NCI-H2107 treated with DMSO at 0.1 percent for 48 hours (cell line): ENCODE data around the gene MPHOSPH9.
"Not testable (repeated sequence)": the region's sequence is repeated elsewhere in the genome, so short reads cannot be mapped to it uniquely, and the experiment has no call there.

Experiments used
- DNase-seq: peaks from one replicate; lab custom pipeline; 2025; ENCODE audit not compliant: unreplicated experiment; lab: John Stamatoyannopoulos, UW

MPHOSPH9 gene

DNA sequence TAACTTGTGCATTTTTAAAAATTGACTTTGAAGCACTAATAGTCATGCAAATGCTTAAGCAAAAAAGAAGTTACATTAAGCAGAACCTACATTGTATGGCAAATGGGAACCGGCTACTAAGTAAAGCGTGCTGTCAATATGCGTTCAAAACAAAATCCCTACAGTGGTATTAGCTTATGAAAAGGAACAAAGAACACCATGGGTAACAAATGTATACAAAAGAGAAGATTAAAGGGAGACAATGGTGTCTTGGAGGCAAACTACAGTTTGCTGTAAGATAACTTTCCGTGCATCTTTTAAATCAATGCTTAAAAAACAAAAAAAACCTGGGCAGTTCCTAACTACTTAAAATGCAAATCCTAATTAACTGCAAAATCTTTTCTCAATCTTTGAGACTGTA, 28.3 kb upstream of the MPHOSPH9 start:
- DNase-seq: no peak

DNA sequence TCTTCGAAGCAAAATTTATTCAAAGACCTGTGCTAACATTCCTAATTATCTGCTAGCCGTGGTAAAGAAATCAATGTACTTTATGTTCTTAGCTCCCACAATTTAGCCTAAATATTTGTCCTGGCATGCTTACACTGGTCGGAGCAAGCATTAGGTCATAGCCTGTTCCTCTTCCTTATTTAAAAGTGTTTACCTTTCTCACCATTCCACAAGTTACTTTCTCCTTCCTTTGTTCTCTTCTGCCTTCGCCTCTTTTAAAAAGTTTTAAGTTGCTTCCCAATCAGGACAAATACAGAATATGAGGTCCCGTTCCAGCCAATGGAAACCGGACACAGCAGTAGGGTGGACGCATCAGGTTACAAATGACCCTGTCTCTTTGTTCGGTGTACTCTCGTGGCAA, 27.1 kb upstream of the MPHOSPH9 start:
- no peak for DNase-seq

DNA sequence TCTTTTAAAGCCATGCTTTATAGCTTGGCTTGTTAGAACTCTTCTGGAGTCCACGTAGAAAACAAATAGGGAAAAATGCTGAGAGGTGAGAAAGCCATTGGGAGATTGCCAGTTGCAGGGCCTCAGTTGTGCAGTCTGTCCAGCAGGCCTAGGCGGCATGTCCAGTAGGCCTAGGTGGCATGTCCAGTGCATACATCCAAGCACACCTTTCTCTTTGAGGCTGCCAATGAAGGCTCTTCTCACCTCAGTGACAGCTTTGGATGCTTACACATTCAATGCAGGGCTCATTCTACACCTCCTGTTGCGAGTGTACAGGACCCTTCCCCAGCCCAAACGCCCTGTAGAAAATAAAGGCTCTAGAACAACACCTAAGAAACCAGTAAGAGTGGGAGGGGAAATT, 25.7 kb upstream of the MPHOSPH9 start:
- no peak for DNase-seq

DNA sequence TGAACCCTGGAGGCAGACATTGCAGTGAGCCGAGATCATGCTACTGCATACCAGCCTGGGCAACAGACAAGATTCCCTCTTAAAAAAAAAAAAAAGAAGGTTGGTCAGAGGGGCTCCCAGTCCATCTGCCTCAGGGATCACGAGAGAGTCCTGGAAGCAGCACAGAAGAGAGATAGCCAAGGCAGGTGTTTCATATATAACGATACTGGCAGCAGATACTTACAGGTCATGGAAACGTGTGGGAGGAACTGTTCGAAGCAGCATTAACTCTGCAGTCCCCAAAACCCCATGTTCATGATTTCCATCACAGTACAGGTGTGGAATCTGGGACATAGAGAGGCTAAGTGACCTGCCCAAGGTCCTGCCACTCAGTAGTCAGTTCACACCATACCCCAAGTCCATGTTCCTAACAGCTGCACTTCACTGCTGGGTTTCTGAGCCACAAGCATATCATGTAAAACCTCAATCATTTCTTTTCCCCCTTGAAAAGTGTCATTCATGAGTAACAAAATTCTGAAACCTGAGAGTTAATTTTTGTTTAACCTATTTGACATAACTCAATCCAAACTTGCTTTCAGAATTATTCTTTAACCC, 22.0 kb upstream of the MPHOSPH9 start:
- no peak for DNase-seq

DNA sequence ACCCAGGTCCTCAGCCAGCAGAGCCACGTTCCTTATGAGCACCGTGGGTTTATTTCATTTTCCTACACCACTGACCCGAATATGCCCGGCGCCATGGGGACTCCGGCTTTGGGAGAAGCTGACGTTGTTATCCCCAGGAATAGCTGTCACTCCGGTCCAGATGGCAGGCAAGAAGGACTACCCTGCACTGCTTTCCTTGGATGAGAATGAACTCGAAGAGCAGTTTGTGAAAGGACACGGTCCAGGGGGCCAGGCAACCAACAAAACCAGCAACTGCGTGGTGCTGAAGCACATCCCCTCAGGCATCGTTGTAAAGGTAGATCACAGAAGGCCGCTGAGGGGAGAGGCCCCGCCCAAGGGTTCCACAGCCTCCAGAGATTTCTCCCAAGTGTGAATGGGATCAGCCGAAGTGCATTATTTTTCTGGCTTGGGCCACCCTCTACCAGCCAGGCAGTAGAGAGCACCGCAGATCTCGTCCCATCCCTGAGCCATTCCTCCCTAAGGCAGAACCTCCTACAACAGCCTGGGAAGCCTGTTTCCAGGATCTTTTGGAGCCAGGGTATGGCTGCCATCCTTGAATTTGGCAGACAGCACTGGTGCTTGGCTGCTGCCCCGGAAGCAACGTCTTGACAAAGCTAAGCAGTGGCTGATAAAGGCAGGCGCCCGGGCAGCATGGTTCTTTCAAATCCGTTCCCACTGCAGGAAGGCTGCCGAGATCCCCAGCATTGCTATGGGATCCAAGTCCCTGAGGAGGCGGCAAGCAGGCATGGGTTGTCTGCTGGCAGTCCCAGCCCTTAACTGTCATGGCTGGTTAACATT, 20.9 kb upstream of the MPHOSPH9 start:
- DNase-seq: no peak

DNA sequence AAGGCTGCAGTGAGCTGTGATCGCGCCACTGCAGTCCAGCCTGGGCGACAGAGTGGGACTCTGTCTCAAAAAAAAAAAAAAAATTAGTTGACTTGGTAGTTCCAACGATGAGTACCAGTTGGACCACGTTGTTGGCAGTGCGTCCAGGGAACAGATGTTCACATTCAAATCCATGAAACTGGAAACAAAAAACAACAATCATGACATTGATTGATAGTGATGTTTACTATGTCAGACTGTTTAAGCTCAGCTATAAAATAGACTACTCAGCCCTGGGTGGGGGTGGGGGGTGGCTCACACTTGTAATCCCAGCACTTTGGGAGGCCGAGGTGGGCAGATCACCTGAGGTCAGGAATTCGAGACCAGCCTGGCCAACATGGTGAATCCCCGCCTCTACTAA, 19.4 kb upstream of the MPHOSPH9 start:
- not testable (repeated sequence) for DNase-seq

DNA sequence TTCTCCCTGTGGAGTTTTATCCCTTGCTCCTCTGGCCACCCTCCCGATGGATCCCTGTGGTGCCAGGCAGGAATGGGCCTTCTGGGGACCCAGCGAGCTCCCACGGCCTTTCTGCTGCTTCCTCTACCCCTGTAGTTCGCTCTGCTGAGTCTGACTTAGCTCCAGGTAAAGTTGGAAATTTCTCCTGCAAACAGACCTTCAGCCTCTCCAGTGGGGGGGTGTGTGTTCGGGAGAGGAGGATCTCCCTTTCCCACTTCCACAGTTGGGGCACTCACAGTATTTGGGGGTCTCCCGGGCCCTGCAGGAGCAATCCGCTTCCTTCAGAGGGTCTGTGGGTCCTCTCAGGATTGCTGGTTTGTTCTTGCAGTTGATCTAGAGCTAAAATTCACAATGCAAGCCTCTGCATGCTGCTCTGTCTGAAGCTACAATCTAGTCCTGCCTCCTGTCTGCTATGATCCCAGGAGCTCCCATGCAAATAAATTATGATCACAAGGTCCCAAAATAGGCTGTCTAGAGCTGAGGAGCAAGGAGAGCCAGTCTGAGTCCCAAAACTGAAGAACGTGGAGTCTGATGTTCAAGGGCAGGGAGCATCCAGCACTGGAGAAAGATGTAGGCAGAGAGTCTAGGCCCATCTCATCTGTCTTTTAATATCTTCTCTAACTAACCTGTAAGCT, 18.6 kb upstream of the MPHOSPH9 start:
- no peak for DNase-seq

DNA sequence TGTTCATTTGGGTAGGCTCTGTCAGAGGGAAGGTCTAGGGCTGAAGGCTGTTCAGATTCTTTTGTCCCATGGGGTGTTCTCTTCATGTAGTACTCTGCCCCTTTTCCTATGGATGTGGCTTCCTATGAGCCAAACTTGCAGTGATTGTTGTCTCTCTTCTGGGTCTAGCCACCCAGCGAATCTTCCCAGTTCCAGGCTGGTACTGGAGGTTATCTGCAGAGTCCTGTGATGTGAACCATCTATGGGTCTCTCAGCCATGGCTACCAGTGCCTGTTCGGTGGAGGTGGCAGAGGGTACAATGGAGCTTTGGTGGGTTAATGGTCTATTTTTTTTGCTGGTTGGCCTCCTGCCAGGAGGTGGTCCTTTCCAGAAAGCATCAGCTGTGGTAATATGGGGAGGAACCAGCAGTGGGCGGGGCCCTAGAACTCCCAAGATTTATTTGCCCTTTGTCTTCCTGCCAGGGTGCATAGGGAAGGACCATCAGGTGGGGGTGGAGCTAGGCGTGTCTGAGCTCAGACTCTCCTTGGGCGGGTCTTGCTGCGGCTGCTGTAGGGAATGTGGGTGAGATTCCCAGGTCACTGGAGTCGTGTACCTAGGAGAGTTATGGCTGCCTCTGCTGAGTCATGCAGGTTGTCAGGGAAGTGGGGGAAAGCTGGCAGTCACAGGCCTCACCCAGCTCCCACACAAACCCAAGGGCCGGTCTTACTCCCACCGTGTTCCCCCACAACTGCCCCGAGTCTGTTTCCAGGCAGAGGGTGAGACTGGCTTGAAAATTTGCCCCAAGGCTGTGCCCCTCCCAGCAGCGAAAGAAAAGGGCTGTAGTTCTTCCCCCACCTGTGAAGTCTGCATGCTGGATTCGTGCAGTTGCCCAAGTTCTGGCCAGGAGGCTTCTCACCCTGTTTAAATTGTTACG, 17.8 kb upstream of the MPHOSPH9 start:
- DNase-seq: peak; percentile 62

DNA sequence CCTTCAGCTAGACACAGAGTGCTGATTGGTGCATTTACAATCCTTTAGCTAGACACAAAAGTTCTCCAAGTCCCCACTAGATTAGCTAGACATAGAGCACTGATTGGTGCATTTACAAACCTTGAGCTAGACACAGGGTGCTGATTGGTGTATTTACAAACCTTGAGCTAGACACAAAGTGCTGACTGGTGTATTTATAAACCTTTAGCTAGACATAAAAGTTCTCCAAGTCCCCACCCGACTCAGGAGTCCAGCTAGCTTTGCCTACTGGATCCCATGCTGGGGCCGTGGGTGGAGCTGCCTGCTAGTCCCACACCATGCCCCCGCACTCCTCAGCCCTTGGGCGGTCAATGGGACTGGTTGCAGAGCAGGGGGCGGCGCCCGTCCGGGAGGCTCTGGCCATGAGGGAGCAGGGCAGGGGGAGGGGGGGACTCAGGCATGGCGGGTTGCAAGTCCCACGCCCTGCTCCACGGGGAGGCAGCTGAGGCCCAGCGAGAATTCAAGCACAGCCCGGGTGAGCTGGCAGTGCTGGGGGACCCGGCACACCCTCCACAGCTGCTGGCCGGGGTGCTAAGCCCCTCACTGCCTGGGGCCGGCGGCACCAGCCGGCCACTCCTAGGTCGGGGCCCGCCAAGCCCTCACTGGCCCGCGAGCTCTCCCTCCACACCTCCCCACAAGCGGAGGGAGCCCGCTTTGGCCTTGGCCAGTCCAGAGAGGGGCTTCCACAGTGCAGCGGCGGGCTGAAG, 16.2 kb upstream of the MPHOSPH9 start:
- not testable (repeated sequence) for DNase-seq

DNA sequence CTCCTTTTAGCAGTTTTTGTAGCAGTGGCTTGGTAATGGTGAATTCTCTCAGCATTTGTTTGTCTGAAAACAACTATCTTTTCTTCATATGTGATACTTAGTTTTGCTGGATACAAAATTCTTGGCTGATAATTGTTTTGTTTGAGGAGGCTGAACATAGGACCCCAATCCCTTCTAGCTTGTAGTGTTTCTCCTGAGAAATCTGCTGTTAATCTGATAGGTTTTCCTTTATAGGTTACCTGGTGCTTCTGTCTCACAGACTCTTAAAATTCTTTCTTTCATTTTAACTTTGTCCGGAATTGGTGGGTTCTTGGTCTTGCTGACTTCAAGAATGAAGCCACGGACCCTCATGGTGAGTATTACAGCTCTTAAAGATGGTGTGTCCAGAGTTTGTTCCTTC, 15.2 kb upstream of the MPHOSPH9 start:
- DNase-seq: not testable (repeated sequence)

DNA sequence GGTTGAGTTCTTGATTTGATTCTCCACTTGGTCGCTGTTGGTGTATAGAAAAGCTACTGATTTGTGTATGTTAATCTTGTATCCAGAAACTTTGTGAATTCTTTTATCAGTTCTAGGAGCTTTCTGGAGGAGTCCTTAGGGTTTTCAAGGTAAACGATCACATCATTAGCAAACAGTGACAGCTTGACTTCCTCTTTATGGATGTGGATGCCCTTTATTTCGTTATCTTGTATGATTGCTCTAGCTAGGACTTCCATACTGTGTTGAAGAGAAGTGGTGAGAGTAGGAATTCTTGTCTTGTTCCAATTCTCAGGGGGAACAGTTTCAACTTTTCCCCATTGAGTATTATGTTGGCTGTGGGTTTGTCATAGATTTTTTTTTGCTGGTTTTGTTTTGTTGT, 12.7 kb upstream of the MPHOSPH9 start:
- DNase-seq: no peak

DNA sequence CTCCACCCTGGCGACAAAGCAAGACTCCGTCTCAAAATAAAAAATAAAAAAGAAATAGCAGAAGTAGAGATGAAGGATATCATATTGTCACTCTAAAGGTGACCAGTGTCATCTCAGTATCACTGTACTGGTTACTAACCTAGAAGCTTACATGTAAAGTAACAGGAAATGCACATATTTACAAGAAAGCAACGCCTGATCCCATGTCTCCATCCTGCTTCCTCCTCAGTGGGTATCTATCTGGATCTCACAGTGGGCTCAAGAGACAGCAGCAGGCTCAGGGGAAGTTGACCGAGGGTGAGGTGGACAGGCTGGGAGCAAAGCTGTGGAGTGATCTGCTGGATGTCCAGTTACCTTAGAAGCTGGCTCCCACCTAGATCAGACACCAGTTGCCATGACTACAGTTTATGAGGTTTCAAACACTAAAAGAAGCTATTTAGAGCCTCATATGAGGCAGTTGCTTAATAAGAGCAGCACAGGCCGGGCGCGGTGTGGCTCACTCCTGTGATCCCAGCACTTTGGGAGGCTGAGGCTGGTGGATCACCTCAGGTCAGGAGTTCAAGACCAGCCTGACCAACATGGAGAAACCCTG, 10.8 kb upstream of the MPHOSPH9 start:
- DNase-seq: no peak

DNA sequence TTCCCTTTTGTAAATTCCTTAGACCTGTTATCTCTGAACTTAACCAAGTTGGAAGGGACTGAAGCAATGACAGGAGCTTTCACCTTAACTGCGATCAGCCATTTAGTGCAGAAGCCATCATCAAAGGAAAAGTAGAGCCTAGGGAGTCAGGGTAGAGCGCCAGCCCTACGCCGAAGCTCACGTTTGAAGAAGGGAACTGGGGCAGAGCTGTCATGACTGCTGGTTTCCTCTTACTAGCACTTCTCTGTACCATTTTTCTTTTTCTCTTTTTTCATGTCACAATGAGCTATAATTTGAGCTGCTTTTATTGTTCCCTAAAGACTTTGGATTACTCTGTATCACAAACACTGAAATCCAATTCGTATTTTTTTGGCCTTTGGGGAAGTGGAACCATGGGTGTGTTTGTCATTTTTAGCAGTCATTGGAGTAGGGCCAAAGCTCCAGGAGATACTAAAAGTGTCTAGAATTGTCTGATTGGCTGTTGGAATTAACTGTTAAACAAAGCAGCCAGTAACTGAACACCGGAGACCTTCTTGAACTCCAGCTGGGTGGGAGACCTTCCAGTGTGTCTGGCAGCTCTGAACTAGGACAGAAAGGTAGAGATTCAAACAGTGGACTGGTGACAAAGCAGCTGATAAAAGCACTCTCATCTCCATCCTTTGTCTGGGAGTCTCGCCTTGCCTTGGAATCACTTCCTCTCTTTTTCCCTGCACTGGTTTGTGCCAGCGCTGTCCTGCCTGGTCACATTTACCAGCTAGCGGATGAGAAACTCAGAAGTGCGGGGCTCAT, 9.4 kb upstream of the MPHOSPH9 start:
- peak; percentile 93 for DNase-seq

DNA sequence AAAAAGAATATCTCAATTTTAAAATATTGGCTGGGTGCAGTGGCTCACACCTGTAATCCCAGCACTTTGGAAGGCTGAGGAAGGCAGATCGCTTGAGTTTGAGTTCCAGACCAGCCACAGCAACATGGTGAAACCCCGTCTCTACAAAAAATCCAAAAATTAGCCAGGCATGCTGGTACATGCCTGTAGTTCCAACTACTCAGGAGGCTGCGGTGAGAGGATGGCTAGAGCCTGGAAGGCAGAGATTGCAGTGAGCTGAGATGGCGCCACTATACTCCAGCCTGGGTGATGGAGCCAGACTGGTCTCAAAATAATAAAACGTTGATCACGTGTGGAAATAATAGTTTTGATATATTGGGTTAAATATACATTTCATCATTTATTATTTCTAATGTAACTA, 6.0 kb upstream of the MPHOSPH9 start:
- no peak for DNase-seq

DNA sequence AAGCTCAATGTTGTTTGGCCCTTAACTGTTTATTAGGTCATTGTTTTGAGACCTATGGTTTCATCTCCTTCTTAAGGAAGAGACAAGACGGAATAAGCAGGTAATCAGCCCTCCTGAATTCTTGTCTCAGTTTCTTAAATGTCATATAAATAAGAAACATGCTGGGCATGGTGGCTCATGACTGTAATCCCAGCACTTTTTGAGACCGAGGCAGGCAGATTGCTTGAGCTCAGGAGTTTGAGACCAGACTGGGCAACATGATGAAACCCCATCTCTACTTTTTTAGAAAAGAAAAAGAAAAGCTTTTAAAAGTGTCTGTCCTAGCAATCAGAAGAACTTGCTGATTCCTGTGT, 5.4 kb upstream of the MPHOSPH9 start:
- DNase-seq: no peak

DNA sequence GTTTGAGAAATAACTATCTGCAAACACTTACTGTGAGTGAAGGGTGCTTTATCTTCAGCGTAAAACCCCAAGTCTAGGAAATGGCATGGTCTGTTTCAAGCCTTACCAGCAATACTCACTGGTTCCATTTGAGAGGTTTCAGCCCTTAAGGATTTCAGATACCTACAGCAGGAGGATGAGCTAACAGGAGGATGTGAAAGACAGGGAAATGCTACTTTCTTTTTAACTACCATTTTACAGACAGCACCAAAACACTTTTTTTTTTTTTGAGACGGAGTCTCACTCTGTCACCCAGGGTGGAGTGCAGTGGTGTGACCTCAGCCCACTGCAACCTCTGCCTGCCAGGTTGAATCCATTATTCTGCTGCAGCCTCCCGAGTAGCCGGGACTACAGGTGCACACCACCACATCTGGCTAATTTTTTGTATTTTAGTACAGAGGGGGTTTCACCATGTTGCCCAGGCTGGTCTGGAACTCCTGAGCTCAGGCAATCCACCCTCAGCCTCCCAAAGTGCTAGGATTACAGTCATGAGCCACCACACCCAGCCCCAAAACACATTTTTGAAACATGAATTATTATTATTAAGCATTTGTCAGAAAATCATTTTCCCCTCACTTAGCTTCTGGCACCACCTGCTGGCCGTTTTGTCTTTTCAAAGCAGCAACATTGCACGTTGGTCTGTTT, 4.8 kb upstream of the MPHOSPH9 start:
- DNase-seq: peak; percentile 64

DNA sequence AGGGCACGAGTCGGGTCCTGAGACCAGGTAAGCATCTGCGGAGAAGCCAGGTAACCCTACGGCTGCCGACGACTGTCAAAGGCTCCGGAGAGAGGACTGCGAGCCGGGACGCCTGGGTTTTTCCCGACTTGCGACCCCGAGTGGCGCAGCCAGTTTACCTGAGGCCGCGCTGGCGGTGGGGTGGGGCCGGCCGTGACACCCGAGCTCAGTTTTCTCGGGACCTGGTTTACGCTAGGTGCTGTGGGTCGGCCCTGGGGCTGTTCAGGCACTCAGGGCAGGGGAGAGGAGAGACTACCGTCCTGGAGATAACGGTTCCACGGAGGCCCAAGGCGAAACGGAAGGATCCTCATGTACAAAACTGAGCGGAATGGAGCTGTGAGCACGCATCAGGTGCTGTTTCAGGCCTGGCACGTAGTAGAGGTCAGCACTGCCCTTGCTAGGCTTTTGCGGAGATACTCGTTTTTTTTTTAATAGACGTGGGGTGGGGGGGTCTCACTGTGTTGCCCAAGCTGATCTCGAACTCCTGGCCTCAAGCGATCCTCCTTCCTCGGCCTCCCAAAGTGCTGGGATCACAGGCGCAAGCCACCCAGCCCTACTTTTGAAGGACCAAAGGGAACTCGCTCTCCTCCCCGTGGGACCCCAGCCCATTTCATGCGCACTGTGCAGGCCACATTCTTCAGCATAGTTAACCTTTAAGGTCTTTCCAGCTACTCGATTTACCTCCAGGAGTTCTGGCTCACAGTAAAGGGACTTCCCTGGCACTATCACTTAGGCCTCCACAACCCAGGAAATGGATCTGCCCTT, 766 bp upstream of the MPHOSPH9 start:
- DNase-seq: no peak

DNA sequence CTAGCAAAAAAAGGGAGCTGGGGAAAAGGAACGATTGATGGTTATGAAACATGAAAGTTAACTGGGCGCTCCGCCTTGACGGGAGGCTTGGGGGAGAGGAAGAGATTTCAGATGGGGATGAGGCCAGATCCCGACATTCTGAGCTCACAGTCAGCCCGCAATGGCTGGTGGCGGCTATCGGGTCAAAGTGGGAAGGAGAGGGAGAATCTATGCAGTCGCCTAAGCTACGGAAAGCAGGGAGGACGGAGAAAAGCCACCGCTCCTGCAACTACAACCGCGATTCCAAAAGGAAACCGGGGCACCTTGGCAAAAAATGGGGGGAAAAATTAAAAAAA, 502 bp downstream of the MPHOSPH9 start:
- no peak for DNase-seq
